SK-N-MC (cell line): ENCODE data around the gene FBLIM1.

Source experiments
- DNase-seq: peaks from one replicate; pipeline ENCODE4 v3.0.0-alpha.2; 2011; ENCODE audit warnings: low read depth, low spot score
- H3K27ac ChIP-seq: fragments of 200-600 bp; sonication (generic); 2 replicates; pipeline ENCODE4 v1.5.1; 2016; ENCODE audit warnings: mixed run types
- H3K36me3 ChIP-seq: fragments of 200-600 bp; sonication (generic); 2 replicates; pipeline ENCODE4 v1.6.1; 2017; ENCODE audit warnings: antibody characterized with exemption, low read length, mixed read lengths; ENCODE audit not compliant: insufficient read depth
- H3K4me3 ChIP-seq: fragments of 200-600 bp; sonication (generic); 2 replicates; pipeline ENCODE4 v1.5.1; 2016
- H3K9ac ChIP-seq: fragments of 200-600 bp; sonication (generic); 2 replicates; pipeline ENCODE4 v1.8.0; 2017; ENCODE audit warnings: mixed run types, mixed read lengths; ENCODE audit not compliant: insufficient read length
- H3K9me3 ChIP-seq: fragments of 200-600 bp; sonication (generic); 2 replicates; pipeline ENCODE4 v1.6.1; 2017; ENCODE audit warnings: low read depth, mild to moderate bottlenecking, antibody characterized with exemption, low read length, moderate library complexity, mixed read lengths
- EZH2 ChIP-seq: fragments of 200-600 bp; sonication (generic); IDR thresholded peaks from one replicate; pipeline ENCODE4 v1.6.1; 2017; ENCODE audit warnings: antibody characterized with exemption
- FOXP2 ChIP-seq: optimal IDR thresholded peaks from 2 replicates; pipeline ENCODE3; 2011; ENCODE audit warnings: mild to moderate bottlenecking, moderate library complexity; ENCODE audit not compliant: insufficient read depth; ENCODE audit errors: extremely low read length, control extremely low read depth
- POLR2AphosphoS5 ChIP-seq: IDR thresholded peaks from 2 replicates; pipeline ENCODE4 v1.6.1; 2012; ENCODE audit warnings: mild to moderate bottlenecking, low read depth, low read length, borderline replicate concordance

Gene FBLIM1

DNA sequence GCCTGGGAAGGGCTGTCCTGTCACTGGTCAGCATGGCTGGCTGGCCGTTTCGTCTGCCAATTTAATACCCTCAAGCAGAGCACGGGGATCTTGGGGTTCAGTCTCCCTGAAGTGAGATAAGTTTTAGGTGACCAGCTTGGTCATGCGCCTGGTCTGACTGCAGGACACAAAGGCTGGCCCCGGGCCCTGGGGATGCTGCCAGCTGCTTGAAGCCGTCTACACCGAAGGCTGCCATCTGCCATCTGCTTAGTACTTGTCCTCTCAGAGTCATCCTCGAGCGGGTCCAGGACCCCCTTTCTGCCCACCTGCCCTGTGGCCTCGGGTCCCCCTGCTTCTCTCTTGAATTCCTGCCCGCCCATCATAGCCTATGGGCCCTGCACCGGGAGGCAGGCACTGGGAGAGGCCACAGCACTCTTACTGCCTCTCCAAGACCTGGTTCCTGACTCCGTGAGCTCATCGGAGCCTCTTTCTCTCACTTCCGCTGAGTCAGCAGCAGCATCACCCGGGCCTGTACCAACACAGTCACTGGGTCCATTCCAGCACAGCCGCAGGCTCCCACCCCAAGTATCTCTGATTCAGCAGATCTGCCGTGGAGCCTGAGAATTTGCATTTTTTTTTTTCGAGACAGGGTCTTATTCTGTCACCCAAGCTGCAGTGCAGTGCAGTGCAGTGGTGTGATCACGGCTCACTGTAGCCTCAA is 7.0 kb downstream of the FBLIM1 start:
- DNase-seq = no peak
- no peaks in the 10 kb centered on the region for H3K9me3 ChIP-seq
- no peak overlapping the region for H3K4me3 ChIP-seq
- no peak overlapping the region for H3K9ac ChIP-seq
- H3K27ac ChIP-seq = no peak overlapping the region
- peaks cover 17% of the 10 kb centered on the region; the same call in 1 of the 2 replicates for H3K36me3 ChIP-seq
- TF ChIP-seq EZH2 = no peak
- no peak for TF ChIP-seq POLR2AphosphoS5
- TF ChIP-seq FOXP2 = no peak

DNA sequence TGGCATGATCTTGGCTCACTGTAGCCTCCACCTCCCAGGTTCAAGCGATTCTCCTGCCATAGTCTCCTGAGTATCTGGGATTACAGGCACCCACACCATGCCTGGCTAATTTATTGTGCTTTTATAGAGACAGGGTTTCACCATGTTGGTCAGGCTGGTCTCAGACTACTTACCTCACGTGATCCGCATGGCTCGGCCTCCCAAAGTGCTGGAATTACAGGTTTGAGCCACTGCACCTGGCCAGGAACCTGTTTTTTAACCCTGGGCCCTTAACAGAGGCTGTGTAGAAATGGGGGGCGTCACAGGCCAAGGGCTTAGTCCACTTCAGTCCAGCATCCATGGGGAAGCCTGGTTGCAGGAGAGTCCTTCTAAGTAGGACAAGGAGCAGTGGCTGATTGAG is 9.3 kb downstream of the FBLIM1 start:
- H3K27ac ChIP-seq = no peak overlapping the region
- no peak for TF ChIP-seq FOXP2
- no peak for TF ChIP-seq EZH2
- TF ChIP-seq POLR2AphosphoS5 = no peak
- DNase-seq = no peak
- no peak overlapping the region for H3K9ac ChIP-seq
- H3K36me3 ChIP-seq = peaks cover 32% of the 10 kb centered on the region; the same call in 1 of the 2 replicates
- no peak overlapping the region for H3K4me3 ChIP-seq
- H3K9me3 ChIP-seq = no peaks in the 10 kb centered on the region

DNA sequence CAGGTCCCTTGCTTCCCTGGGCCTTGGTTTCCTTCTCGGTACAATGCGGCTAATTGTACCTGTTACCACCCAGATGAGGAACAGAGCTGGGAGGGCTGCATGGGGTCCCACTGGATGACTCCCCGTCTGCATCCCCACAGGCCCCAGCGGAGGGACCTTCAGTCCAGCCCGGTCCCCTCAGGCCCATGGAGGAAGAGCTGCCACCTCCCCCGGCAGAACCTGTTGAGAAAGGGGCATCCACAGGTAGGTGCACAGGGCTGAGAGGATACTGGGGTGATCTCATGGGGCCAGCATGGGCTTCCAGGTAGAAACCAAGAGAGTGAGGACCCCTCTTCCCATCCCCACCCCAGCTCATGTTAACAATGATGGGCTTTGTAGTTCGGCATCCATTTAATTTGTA is 9.8 kb downstream of the FBLIM1 start:
- Histone ChIP-seq H3K9ac (no peak overlapping the region), H3K27ac (no peak overlapping the region), H3K36me3 (peaks cover 32% of the 10 kb centered on the region; the same call in 1 of the 2 replicates), H3K9me3 (no peaks in the 10 kb centered on the region), H3K4me3 (no peak overlapping the region)
- DNase-seq = no peak
- TF ChIP-seq FOXP2 (no peak), EZH2 (no peak), POLR2AphosphoS5 (no peak)

DNA sequence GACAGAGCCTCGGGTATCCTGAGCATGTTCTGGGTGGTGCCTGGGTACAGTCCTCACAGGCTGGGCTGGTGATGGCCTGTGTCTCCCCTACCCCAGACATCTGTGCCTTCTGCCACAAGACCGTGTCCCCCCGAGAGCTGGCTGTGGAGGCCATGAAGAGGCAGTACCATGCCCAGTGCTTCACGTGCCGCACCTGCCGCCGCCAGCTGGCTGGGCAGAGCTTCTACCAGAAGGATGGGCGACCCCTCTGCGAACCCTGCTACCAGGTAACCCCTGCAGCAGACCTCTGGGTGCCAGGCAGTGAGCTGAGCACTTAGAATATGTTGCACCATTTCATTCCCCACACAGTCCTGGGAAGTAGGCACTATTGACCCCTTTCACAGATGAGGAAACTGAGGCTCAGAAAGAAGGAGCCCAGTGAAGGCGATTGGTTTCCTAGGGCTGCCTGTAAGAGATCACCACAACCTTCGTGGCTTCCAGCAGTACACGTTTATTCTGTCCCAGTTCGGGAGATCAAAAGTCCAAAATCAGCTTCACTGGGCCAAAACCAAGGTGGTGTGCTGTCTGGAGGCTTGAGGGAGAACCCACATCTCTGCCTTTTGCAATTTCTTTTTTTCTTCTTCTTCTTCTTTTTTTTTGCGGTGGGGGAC is 11.8 kb downstream of the FBLIM1 start:
- H3K27ac ChIP-seq = no peak overlapping the region
- no peaks in the 10 kb centered on the region for H3K9me3 ChIP-seq
- no peak overlapping the region for H3K9ac ChIP-seq
- H3K4me3 ChIP-seq = no peak overlapping the region
- peaks cover 40% of the 10 kb centered on the region; the same call in 1 of the 2 replicates for H3K36me3 ChIP-seq
- no peak for DNase-seq
- no peak for TF ChIP-seq FOXP2
- TF ChIP-seq POLR2AphosphoS5 = no peak
- no peak for TF ChIP-seq EZH2

DNA sequence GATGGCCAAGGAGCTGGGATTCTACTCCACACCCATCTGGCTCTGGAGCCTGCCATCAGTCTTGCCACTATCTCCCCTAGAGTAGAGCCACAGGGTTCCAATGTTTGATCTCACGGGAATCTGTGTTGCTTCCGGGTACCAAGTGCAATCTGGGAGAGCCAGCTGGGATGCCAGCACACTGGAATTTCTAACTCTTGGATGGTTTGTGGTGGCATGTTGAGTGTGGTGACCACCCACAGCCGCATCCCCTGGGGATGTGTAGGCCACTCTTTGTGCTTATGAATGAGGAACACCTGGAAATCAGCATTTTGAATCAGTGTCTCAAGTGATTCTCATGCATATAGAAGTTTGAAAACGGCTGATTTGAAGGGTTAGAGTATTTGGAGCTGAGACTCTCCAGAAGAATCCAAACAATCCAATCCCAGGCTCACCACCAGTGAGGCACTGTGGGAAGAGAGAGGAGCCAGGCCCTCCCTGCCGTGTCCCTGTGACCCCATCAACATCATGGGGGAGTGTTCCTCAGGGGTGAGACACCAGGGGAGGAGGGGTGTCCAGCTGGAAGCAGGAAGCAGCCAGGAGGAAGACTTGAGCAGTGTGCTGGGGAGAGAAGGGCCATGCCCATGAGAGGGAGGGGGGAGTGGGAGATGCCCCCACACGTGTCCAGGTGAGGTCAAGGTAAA is 13.4 kb downstream of the FBLIM1 start:
- Histone ChIP-seq H3K36me3 (peaks cover 42% of the 10 kb centered on the region; the same call in 1 of the 2 replicates), H3K9ac (no peak overlapping the region), H3K9me3 (no peaks in the 10 kb centered on the region), H3K27ac (no peak overlapping the region), H3K4me3 (no peak overlapping the region)
- no peak for DNase-seq
- TF ChIP-seq POLR2AphosphoS5 = no peak
- TF ChIP-seq FOXP2 = no peak
- no peak for TF ChIP-seq EZH2

DNA sequence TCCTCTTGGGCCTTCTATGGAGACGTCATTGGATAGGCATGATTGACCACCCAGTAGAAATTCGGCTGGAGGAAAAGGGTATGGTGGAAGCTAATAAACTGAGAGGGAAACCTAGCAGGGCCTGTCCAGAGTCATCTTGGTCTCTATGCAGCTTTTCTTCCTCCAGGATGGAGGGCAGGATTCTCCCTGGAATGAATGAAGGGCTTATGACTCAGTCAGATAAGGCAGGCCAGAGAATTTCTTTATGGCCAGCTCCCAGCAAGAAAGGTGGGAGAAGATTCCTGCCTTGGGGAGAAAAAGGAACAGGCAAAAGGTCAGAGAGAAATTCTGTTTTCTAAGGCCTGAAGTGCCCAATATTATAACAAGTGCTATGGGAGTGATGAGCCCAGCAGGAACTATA is 17.1 kb downstream of the FBLIM1 start:
- DNase-seq = no peak
- Histone ChIP-seq H3K9me3 (no peaks in the 10 kb centered on the region), H3K9ac (no peak overlapping the region), H3K27ac (no peak overlapping the region), H3K36me3 (peaks cover 42% of the 10 kb centered on the region; the same call in 1 of the 2 replicates), H3K4me3 (no peak overlapping the region)
- no peak for TF ChIP-seq EZH2
- TF ChIP-seq POLR2AphosphoS5 = no peak
- no peak for TF ChIP-seq FOXP2

DNA sequence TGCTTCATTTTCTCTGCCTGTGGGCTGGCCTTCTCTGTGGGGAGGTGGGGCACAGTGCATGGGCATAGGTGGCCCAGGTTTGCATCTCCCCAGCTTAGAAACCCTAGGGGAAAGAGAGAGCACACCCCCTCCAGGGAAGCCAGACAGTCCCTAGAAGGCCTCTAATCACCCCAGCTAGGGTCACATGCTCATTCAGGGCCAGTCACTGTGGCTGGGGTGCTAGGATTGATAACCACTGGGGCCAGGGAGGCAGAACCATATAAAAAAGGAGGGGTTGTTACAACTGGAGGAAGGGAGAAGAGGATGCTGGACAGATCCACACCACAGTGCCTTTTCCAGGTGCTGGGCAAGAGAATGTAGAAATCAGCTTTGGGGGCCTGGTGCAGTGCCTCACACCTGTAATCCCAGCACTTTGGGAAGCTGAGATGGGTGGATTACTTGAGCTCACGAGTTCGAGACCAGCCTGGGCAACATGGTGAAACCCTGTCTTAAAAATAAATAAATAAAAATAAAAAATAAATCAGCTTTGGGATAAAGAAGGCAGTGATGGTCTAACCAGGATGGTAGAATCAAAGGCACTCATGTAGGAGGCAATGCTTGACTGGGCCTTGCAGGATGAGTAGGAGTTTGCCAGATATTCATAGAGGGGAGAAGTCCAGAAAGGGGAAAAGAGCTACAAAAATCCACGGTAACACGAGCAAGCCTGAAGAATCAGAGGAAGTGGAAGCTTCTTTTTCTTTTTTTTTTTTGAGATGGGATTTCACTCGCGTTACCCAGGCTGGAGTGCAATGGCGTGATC is 19.5 kb downstream of the FBLIM1 start:
- TF ChIP-seq FOXP2 (no peak), POLR2AphosphoS5 (no peak), EZH2 (no peak)
- H3K4me3 ChIP-seq = no peak overlapping the region
- H3K9me3 ChIP-seq = no peaks in the 10 kb centered on the region
- DNase-seq = no peak
- no peak overlapping the region for H3K9ac ChIP-seq
- peaks cover 30% of the 10 kb centered on the region; the same call in 1 of the 2 replicates for H3K36me3 ChIP-seq
- no peak overlapping the region for H3K27ac ChIP-seq

DNA sequence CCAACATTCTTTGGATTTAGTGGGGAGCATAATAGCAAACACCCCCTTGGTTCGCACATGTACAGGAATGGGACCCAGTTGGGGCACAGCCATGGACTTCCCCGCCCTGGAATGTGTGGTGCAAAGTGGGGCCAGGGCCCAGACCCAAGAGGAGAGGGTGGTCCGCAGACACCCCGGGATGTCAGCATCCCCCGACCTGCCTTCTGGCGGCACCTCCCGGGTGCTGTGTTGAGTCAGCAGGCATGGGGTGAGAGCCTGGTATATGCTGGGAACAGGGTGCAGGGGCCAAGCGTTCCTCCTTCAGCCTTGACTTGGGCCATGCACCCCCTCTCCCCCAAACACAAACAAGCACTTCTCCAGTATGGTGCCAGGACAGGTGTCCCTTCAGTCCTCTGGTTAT is 27.1 kb downstream of the FBLIM1 start:
- Histone ChIP-seq H3K4me3 (no peak overlapping the region), H3K36me3 (peaks cover 7% of the 10 kb centered on the region; the same call in 1 of the 2 replicates)
- TF ChIP-seq FOXP2 (no peak), POLR2AphosphoS5 (no peak), EZH2 (no peak)

More for the DNA sequence above, 27.1 kb downstream of the FBLIM1 start:
- no peak overlapping the region for H3K27ac ChIP-seq
- H3K9me3 ChIP-seq = no peaks in the 10 kb centered on the region
- no peak overlapping the region for H3K9ac ChIP-seq
- DNase-seq = no peak
